OCI-LY7 (cell line): ENCODE results near the gene SLC9A9.

Experiments used
- CTCF ChIP-seq: fragments of 200-600 bp; sonication (generic); conservative IDR thresholded peaks from 2 replicates; pipeline ENCODE4 v1.5.1; 2014; ENCODE audit warnings: mild to moderate bottlenecking, antibody characterized with exemption, low read length, moderate library complexity, mixed read lengths
- EZH2phosphoT487 ChIP-seq: fragments of 200-600 bp; sonication (generic); IDR thresholded peaks from 2 replicates; pipeline ENCODE4 v1.6.1; 2018; ENCODE audit warnings: low read depth, borderline replicate concordance, mild to moderate bottlenecking, mixed run types, antibody characterized with exemption, low read length, moderate library complexity, mixed read lengths

- TF ChIP-seq CTCF: no peak
- TF ChIP-seq EZH2phosphoT487: no peak
Measured at GRCh38 chr3:143573610-143574303, 274.5 kb downstream of the SLC9A9 start.
